Thymus (tissue), 11 donors: ENCODE results near the gene PCSK5. TPM values are rescaled to one million over a fixed set of nuclear protein-coding genes. Genes with fewer than 3 reads are reported as not detected.

Source experiments
- DNase-seq, 9 donors: peaks; one replicate each; pipeline ENCODE4 v3.0.0-alpha.2; 2013; ENCODE audit warnings: low spot score in 9 of 9, low read depth in 6 of 9, missing footprints in 1 of 9
- H3K27ac ChIP-seq, 2 donors: one replicate each; pipeline ENCODE4 v1.5.1; 2013; ENCODE audit warnings: control low read depth in 1 of 2, low read depth in 1 of 2, low read length in 1 of 2, mild to moderate bottlenecking in 1 of 2, moderate library complexity in 1 of 2
- H3K27me3 ChIP-seq, 2 donors: one replicate each; pipeline ENCODE4 v1.5.1; 2013; ENCODE audit warnings: low read length in 1 of 2; ENCODE audit not compliant: control insufficient read depth in 2 of 2, insufficient read depth in 1 of 2
- H3K36me3 ChIP-seq, 2 donors: one replicate each; pipeline ENCODE4 v1.5.1; 2013; ENCODE audit warnings: low read length in 1 of 2, mild to moderate bottlenecking in 1 of 2, moderate library complexity in 1 of 2; ENCODE audit not compliant: control insufficient read depth in 2 of 2, insufficient read depth in 2 of 2
- H3K4me1 ChIP-seq, 2 donors: one replicate each; pipeline ENCODE4 v1.5.1; 2013; ENCODE audit warnings: low read length in 2 of 2; ENCODE audit not compliant: control insufficient read depth in 2 of 2, insufficient read depth in 2 of 2
- H3K4me3 ChIP-seq, 2 donors: one replicate each; pipeline ENCODE4 v1.5.1; 2013; ENCODE audit warnings: low read length in 2 of 2, control low read depth in 1 of 2, mild to moderate bottlenecking in 1 of 2
- H3K9me3 ChIP-seq, 2 donors: one replicate each; pipeline ENCODE4 v1.5.1; 2013; ENCODE audit warnings: low read length in 1 of 2, mild to moderate bottlenecking in 1 of 2; ENCODE audit not compliant: control insufficient read depth in 2 of 2, insufficient read depth in 1 of 2
- WGBS: extraction: QIAGEN DNeasy Blood & Tissue Kit; methylation state at CpG from one replicate; pipeline ENCODE4 v1.1.7; 2013; 5-methylcytosine and 5-hydroxymethylcytosine counted together
- polyA plus RNA-seq: library from polyadenylated mRNA; stranded (reverse); fragments of 200-250 nt; gene quantifications from one replicate; pipeline ENCODE4 v1.2.3, GENCODE V29; 2013
- total RNA-seq: library from RNA; stranded (reverse); fragments of 120-200 nt; gene quantifications from one replicate; pipeline ENCODE4 v1.2.4, GENCODE V29; 2013
- donor health status: healthy.

PCSK5 gene
- total and polyA plus RNA-seq, 2 donors, result 4.1 to 20.1 TPM

DNA sequence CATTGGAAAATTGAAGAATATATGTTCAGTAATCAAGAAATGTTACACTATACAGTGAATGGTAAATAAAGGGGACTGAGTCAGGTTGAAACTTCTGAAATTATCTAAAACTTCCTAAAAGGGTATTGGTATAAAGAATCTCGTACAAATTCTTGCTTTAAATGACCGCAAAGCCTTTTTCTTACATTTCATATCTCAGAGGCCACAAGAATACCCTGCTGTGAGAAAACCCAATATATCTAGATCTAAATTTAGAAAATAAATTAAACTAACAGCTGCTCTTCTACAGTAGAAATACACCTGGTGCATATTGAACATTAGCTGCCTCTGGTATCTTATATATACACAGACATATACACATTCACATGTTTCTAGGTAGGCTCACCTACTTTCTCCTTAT lies 221.7 kb downstream of the PCSK5 start:
- WGBS, result 49% methylated on average over 2 of the region's 2 CpGs
- Histone ChIP-seq H3K36me3 (peaks cover 2 to 15% of the 10 kb centered on the region in 2 donors), H3K9me3 (no peaks in the 10 kb centered on the region), H3K27me3 (no peaks in the 10 kb centered on the region), H3K4me3 (no peak overlapping the region), H3K27ac (no peak overlapping the region), H3K4me1 (no peaks in the 10 kb centered on the region)
- no peak for DNase-seq

DNA sequence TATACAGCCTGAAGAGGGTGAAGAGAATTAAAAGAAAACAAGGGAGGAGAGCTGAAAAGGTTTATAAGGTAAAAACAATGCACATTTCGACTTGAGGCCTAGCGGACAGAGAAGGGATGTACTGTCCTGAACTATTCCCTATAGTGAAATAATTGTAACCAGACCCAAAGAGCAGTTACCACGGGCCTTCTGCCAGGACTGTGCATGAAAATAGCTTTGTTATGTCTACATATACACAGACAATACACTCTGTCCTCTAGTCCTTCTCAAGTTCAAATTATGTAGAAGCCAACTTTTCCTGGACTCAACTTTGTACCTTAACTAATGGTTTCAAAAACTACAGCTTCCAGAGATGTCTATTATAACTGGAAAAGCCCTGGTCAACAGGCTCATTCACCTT lies 223.7 kb downstream of the PCSK5 start:
- DNase-seq, result no peak

DNA sequence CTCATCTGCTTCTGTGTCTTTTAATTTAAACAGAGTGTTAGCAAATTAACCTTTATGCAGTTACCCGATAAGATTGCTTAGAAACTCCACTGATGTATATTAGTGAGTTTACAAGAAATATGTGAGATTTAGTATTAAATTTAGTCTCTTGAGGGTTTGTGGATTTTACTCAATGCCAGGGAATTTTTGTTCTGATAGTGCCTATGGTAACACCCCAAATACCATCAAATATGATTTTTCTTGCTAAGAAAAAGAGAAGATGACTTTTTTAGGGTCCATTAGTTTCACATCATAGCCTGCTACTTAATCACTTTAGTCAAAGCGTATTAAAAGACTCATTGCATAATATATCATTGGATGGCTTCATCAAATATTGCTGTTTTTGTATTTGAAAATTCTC lies 224.9 kb downstream of the PCSK5 start:
- H3K36me3 ChIP-seq, result peaks cover 0 to 2% of the 10 kb centered on the region in 2 donors
- no peaks in the 10 kb centered on the region for H3K4me1 ChIP-seq
- DNase-seq, result no peak
- no peak overlapping the region for H3K4me3 ChIP-seq
- 97% methylated on average over 2 of the region's 2 CpGs for WGBS
- H3K9me3 ChIP-seq, result no peaks in the 10 kb centered on the region
- no peak overlapping the region for H3K27ac ChIP-seq
- no peaks in the 10 kb centered on the region for H3K27me3 ChIP-seq

More for the DNA sequence above, 223.7 kb downstream of the PCSK5 start:
- Histone ChIP-seq H3K4me1 (no peaks in the 10 kb centered on the region), H3K27ac (no peak overlapping the region), H3K36me3 (peaks cover 2 to 6% of the 10 kb centered on the region in 2 donors), H3K27me3 (no peaks in the 10 kb centered on the region), H3K9me3 (no peaks in the 10 kb centered on the region), H3K4me3 (no peak overlapping the region)
- 94% methylated on average over 3 of the region's 3 CpGs for WGBS

DNA sequence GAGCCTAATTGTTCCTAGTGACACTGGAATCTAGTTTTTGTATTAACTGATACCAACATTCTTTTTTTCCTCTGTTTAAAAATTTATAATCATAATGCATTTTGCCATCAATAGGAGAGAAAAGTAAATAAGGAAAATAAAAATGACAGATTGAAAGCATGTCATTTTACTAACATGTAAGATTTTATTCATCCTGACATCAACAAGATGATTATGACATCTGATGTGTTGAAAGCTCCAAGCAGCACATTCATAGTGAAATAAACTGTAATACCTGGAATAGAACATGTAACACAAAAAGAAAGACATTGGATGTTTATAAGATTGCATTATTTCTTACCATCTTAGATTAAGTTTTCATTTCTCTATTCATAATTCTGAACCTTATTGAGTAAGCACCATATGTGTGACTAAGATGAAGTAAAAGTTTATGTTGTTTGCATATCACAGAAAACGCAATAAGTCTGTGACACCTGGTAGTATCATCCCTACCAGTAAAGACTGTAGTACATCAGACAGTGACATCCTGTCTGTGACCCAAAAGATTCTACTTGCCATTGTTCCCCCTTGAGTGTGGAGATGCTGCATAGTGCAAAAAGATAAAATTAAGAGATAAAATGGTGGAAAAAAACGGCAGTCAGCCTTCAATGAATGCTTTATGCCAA lies 225.6 kb downstream of the PCSK5 start:
- WGBS, result 80% methylated on average over 2 of the region's 2 CpGs
- H3K4me3 ChIP-seq, result no peak overlapping the region
- H3K27ac ChIP-seq, result no peak overlapping the region
- DNase-seq, result peak in 2 of 9 donors; percentile 4 to 7
- H3K9me3 ChIP-seq, result no peaks in the 10 kb centered on the region
- no peaks in the 10 kb centered on the region for H3K27me3 ChIP-seq
- H3K4me1 ChIP-seq, result no peaks in the 10 kb centered on the region
- H3K36me3 ChIP-seq, result peaks cover 0 to 2% of the 10 kb centered on the region in 2 donors

DNA sequence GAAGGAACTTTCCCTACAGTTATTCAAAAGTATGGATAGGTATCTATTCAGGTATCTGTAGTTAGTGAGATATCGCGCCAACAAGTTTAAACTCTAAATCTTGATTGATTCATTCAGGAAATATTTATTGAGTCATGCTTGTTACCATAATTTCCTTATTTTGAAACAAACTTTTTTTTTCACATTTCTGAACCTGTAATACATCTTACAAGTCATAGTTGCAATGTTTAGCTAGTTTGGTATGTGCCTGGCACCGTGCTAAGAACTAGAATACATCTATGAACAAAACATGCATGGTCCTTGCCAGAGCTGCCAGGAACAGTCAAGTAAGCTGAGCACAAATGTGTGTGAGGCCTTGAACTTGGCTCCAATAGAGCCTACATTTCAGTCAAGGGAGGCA lies 226.4 kb downstream of the PCSK5 start:
- DNase-seq, result no peak
- no peak overlapping the region for H3K27ac ChIP-seq
- H3K9me3 ChIP-seq, result no peaks in the 10 kb centered on the region
- no peaks in the 10 kb centered on the region for H3K4me1 ChIP-seq
- WGBS, result 98% methylated on average over 3 of the region's 3 CpGs
- H3K27me3 ChIP-seq, result no peaks in the 10 kb centered on the region
- H3K36me3 ChIP-seq, result peaks cover 0 to 2% of the 10 kb centered on the region in 2 donors
- no peak overlapping the region for H3K4me3 ChIP-seq

DNA sequence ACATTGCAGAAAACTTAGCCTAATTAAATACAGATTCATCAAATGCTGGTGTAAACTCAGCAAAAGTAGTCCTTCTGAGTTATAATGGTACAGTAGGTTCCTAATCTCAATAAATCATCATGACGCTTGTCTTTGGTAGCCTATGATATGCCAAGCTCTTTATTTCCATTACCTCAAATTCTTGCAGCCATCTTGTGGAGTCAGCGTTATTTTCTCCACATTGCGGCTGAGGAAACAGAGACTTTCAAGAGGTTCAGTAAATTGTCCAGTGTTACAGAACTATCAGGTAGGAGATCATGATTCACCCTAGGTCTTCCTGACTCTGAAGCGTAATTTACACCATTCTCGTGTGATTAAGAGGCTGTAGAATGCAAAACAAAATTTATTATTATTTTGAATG lies 237.2 kb downstream of the PCSK5 start:
- no peaks in the 10 kb centered on the region for H3K9me3 ChIP-seq
- H3K4me3 ChIP-seq, result no peak overlapping the region
- no peaks in the 10 kb centered on the region for H3K4me1 ChIP-seq
- 96% methylated on average over 5 of the region's 5 CpGs for WGBS
- no peaks in the 10 kb centered on the region for H3K27me3 ChIP-seq
- no peaks in the 10 kb centered on the region for H3K36me3 ChIP-seq
- H3K27ac ChIP-seq, result no peak overlapping the region
- no peak for DNase-seq

DNA sequence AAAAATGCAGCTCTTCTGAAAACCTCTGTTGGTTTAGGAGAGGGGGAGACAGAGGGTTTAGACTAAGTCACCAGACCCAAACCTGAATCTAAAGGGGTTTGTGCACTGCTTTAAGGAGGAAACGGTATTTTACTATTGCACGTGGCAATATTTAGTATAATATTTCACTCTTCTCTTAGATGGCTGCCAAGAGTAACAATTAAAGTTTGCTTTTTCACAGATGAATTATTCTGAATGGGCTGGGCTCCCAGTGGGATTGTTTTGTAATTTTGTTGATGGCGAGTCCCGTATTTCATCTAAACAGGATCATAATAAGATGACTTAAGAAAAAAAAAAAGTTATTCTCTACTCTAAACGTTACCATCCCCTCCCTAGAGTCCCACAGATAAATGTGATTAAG lies 245.4 kb downstream of the PCSK5 start:
- H3K4me1 ChIP-seq, result no peaks in the 10 kb centered on the region
- no peaks in the 10 kb centered on the region for H3K9me3 ChIP-seq
- no peak overlapping the region for H3K27ac ChIP-seq
- WGBS, result 92% methylated on average over 5 of the region's 5 CpGs
- no peak for DNase-seq
- H3K36me3 ChIP-seq, result peaks cover 0 to 2% of the 10 kb centered on the region in 2 donors
- H3K27me3 ChIP-seq, result no peaks in the 10 kb centered on the region
- H3K4me3 ChIP-seq, result no peak overlapping the region

DNA sequence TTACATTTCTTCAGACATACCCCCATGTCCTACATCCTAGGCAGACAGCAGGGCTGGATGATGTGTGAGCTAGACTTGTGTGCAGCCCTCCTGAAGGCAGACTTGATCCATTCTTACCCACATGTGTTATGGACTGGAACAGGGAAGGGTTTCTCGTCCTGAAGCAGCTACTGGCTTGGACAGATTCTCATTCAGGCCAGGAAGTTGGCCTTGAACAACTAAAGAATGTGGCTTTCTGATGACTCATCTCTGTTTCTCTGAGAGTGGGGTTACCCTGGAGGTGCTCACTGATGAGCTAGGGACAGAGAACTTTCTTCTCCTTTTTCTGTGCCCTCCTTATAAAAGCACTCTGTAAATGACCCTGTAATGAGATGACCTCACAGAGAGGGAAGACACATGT lies 246.5 kb downstream of the PCSK5 start:
- no peaks in the 10 kb centered on the region for H3K9me3 ChIP-seq
- peaks cover 0 to 2% of the 10 kb centered on the region in 2 donors for H3K36me3 ChIP-seq
- WGBS, result 45% methylated on average over 1 of the region's 1 CpG
- H3K4me1 ChIP-seq, result no peaks in the 10 kb centered on the region
- DNase-seq, result no peak
- no peak overlapping the region for H3K4me3 ChIP-seq
- no peaks in the 10 kb centered on the region for H3K27me3 ChIP-seq
- no peak overlapping the region for H3K27ac ChIP-seq

DNA sequence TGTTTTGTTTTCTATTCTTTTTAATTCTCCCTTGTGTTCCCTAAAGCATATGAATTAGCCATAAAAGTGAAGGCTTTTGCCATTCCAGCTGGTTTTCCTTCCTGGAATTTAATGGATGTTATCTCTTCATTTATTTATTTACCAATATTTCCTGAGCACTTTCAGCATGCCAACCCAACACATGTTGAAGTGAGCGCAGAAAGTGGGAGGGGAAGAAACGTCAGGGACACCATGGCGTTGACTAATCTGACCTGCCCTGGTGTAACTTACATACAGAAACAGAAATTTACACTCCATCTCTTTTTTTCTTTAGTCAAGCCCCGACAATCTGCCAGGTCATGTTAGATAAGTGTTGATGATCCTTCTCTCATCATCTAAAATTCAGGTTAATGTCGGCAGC lies 247.5 kb downstream of the PCSK5 start:
- WGBS, result 97% methylated on average over 5 of the region's 5 CpGs
- no peak overlapping the region for H3K27ac ChIP-seq

More for the DNA sequence above, 247.5 kb downstream of the PCSK5 start:
- H3K4me1 ChIP-seq, result no peaks in the 10 kb centered on the region
- no peak overlapping the region for H3K4me3 ChIP-seq
- peaks cover 0 to 2% of the 10 kb centered on the region in 2 donors for H3K36me3 ChIP-seq
- H3K27me3 ChIP-seq, result no peaks in the 10 kb centered on the region
- H3K9me3 ChIP-seq, result no peaks in the 10 kb centered on the region
- no peak for DNase-seq
